Liver (tissue), 9 donors: ENCODE measurements around the gene ENPP7. TPM values are rescaled to one million over a fixed set of nuclear protein-coding genes. Genes with fewer than 3 reads are reported as not detected.

Experiments
- DNase-seq: peaks from one replicate; pipeline ENCODE4 v3.0.0-alpha.2; 2017; ENCODE audit warnings: low spot score
- H3K27ac ChIP-seq, 2 donors: one replicate each; pipeline ENCODE4 v1.7.0; 2013; ENCODE audit warnings: inconsistent platforms in 2 of 2, low read length in 2 of 2, control low read depth in 1 of 2, low read depth in 1 of 2, mild to moderate bottlenecking in 1 of 2
- H3K27me3 ChIP-seq, 4 donors: one replicate each; pipeline versions ENCODE4 v1.6.1 to v1.7.0; 2013; ENCODE audit warnings: low read length in 3 of 4, inconsistent platforms in 1 of 4, mild to moderate bottlenecking in 1 of 4, moderate library complexity in 1 of 4; ENCODE audit not compliant: control insufficient read depth in 4 of 4, insufficient read depth in 4 of 4
- H3K36me3 ChIP-seq, 4 donors: one replicate each; pipeline versions ENCODE4 v1.6.1 to v1.7.0; 2013; ENCODE audit warnings: low read length in 3 of 4, mild to moderate bottlenecking in 3 of 4, low read depth in 1 of 4, moderate library complexity in 1 of 4; ENCODE audit not compliant: control insufficient read depth in 4 of 4, insufficient read depth in 3 of 4
- H3K4me1 ChIP-seq, 4 donors: one replicate each; pipeline versions ENCODE4 v1.6.1 to v1.7.0; 2013; ENCODE audit warnings: low read length in 3 of 4, mild to moderate bottlenecking in 3 of 4, moderate library complexity in 1 of 4; ENCODE audit not compliant: control insufficient read depth in 4 of 4, insufficient read depth in 4 of 4
- H3K4me3 ChIP-seq, 3 donors: one replicate each; pipeline versions ENCODE4 v1.6.1 to v1.7.0; 2013; ENCODE audit warnings: low read length in 3 of 3, control low read depth in 1 of 3, low read depth in 1 of 3, mild to moderate bottlenecking in 1 of 3
- H3K9ac ChIP-seq, 2 donors: one replicate each; pipeline ENCODE4 v1.7.0; 2013; ENCODE audit warnings: low read length in 2 of 2, mild to moderate bottlenecking in 2 of 2, moderate library complexity in 2 of 2, control low read depth in 1 of 2, low read depth in 1 of 2
- H3K9me3 ChIP-seq, 4 donors: one replicate each; pipeline versions ENCODE4 v1.6.1 to v1.7.0; 2013; ENCODE audit warnings: low read length in 3 of 4; ENCODE audit not compliant: control insufficient read depth in 4 of 4
- CTCF ChIP-seq: fragments of 150-350 bp; IDR thresholded peaks from 2 replicates; pipeline ENCODE4 v1.5.1; 2017; ENCODE audit warnings: improper control_type of control experiment, low read depth, low read length; ENCODE audit not compliant: missing input control
- EGR1 ChIP-seq, 2 donors: IDR thresholded peaks; 2 replicates each; pipeline ENCODE4 v1.6.1; 2016 to 2018; ENCODE audit warnings: antibody characterized with exemption in 2 of 2, low read depth in 2 of 2
- FOXA1 ChIP-seq: IDR thresholded peaks from 2 replicates; pipeline ENCODE4 v1.6.1; 2016; ENCODE audit warnings: antibody characterized with exemption
- FOXA2 ChIP-seq: IDR thresholded peaks from 2 replicates; pipeline ENCODE4 v1.6.1; 2016; ENCODE audit warnings: antibody characterized with exemption
- GABPA ChIP-seq, 2 donors: IDR thresholded peaks in 1 of 2; conservative IDR thresholded peaks in 1 of 2; 2 replicates each; pipeline ENCODE4 v1.6.1; 2016; ENCODE audit warnings: antibody characterized with exemption in 2 of 2, mild to moderate bottlenecking in 1 of 2, moderate library complexity in 1 of 2
- HNF4A ChIP-seq, 2 donors: conservative IDR thresholded peaks; 2 replicates each; pipeline ENCODE4 v1.6.1; 2016; ENCODE audit warnings: antibody characterized with exemption in 2 of 2, mild to moderate bottlenecking in 2 of 2
- HNF4G ChIP-seq: IDR thresholded peaks from 2 replicates; pipeline ENCODE4 v1.6.1; 2016; ENCODE audit warnings: antibody characterized with exemption
- JUND ChIP-seq, 2 donors: IDR thresholded peaks; 2 replicates each; pipeline ENCODE4 v1.6.1; 2016; ENCODE audit warnings: antibody characterized with exemption in 2 of 2
- NR2F2 ChIP-seq: IDR thresholded peaks from 2 replicates; pipeline ENCODE4 v1.6.1; 2016; ENCODE audit warnings: antibody characterized with exemption
- RAD21 ChIP-seq, 2 donors: IDR thresholded peaks; 2 replicates each; pipeline ENCODE4 v1.6.1; 2016; ENCODE audit warnings: antibody characterized with exemption in 2 of 2, mild to moderate bottlenecking in 2 of 2
- REST ChIP-seq: IDR thresholded peaks from 2 replicates; pipeline ENCODE4 v1.6.1; 2016; ENCODE audit warnings: antibody characterized with exemption, mild to moderate bottlenecking
- RXRA ChIP-seq, 2 donors: IDR thresholded peaks; 2 replicates each; pipeline ENCODE4 v1.6.1; 2017 to 2018; ENCODE audit warnings: antibody characterized with exemption in 2 of 2, mild to moderate bottlenecking in 1 of 2
- SP1 ChIP-seq: IDR thresholded peaks from 2 replicates; pipeline ENCODE4 v1.6.1; 2018; ENCODE audit warnings: antibody characterized with exemption, mild to moderate bottlenecking
- TAF1 ChIP-seq: conservative IDR thresholded peaks from 2 replicates; pipeline ENCODE4 v1.6.1; 2016; ENCODE audit warnings: antibody characterized with exemption, mild to moderate bottlenecking
- YY1 ChIP-seq: IDR thresholded peaks from 2 replicates; pipeline ENCODE4 v1.6.1; 2016; ENCODE audit warnings: antibody characterized with exemption, mild to moderate bottlenecking
- WGBS: extraction: QIAGEN DNeasy Blood & Tissue Kit; methylation state at CpG from one replicate; pipeline ENCODE4 v1.1.7; 2013; 5-methylcytosine and 5-hydroxymethylcytosine counted together
- polyA plus RNA-seq, 2 donors: library from polyadenylated mRNA; stranded (reverse) in 1 of 2; unstranded in 1 of 2; fragments of 200-250 nt in 1 of 2; fragments of >200 nt in 1 of 2; fragmentation: Nextera tagmentation in 1 of 2; extraction: Ambion mirVana in 1 of 2; gene quantifications; one replicate each; pipeline versions ENCODE4 v1.2.1 to v1.2.3, GENCODE V29; 2013 to 2015
- total RNA-seq, 2 donors: library from RNA; depleted of rRNA; stranded (reverse); fragments of >200 nt; gene quantifications; one replicate each; pipeline ENCODE4 v1.2.3, GENCODE V29; 2014
- TF ChIP-seq, protein P1 (sequence below): IDR thresholded peaks from 2 replicates; pipeline ENCODE4 v1.6.1; 2016; ENCODE audit warnings: antibody characterized with exemption
- donor health status: healthy.
- donor health status: healthy.
- donor health status: healthy.
- donor health status: healthy.
- donor health status: healthy.

ENPP7 gene
- total and polyA plus RNA-seq, 4 donors = 1.7 to 12.0 (median 3.9) TPM

DNA sequence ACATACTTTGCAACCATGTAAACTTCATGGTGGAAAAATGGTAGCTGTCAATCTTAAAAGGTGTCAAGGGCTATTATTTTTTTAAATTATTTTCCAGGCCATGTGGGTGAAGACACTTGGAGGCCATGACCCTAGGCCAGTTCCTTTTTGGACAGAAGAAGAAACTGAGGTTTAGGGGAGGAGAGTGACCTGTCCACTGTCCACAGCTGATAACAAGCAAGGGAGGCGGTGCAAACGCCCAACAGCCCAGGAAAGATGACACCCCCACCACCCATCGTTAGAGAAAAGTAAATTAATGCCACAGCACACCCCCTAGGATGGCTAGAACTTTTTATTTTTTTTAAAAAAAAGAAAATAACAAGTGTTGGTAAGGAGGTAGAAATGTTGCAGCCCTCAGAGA, 19.2 kb downstream of the ENPP7 start:
- no peak for TF ChIP-seq CTCF
- TF ChIP-seq SP1 = no peak
- no peak for TF ChIP-seq HNF4A (conservative IDR thresholded peaks at IDR 0.05)
- no peak for TF ChIP-seq FOXA1
- TF ChIP-seq FOXA2 = no peak
- no peak for TF ChIP-seq YY1
- no peak for TF ChIP-seq EGR1 (IDR thresholded peaks at IDR 0.05; ENCODE audit: low read depth in 2 of 2)
- no peak for TF ChIP-seq RAD21 (IDR thresholded peaks at IDR 0.05)
- no peak for TF ChIP-seq HNF4G
- 45% methylated on average over 3 of the region's 3 CpGs for WGBS
- Histone ChIP-seq H3K9ac (no peak overlapping the region), H3K27ac (no peak overlapping the region), H3K4me1 (peaks cover 0 to 7% (median 3%) of the 10 kb centered on the region in 4 donors), H3K9me3 (no peaks in the 10 kb centered on the region), H3K36me3 (peaks cover 0 to 1% (median 0%) of the 10 kb centered on the region in 4 donors), H3K4me3 (no peak overlapping the region), H3K27me3 (peaks cover 0 to 8% (median 5%) of the 10 kb centered on the region in 4 donors)
- DNase-seq = no peak

- H3K4me3 ChIP-seq = no peak overlapping the region
- H3K4me1 ChIP-seq = peaks cover 0 to 7% (median 2%) of the 10 kb centered on the region in 4 donors
- WGBS = 76% methylated on average over 13 of the region's 13 CpGs
- DNase-seq = no peak
- no peak for TF ChIP-seq RXRA (IDR thresholded peaks at IDR 0.05)
- no peak for TF ChIP-seq FOXA2
- no peak for TF ChIP-seq HNF4A (conservative IDR thresholded peaks at IDR 0.05)
- peaks cover 0 to 8% (median 5%) of the 10 kb centered on the region in 4 donors for H3K27me3 ChIP-seq
- no peak overlapping the region for H3K9ac ChIP-seq
- H3K27ac ChIP-seq = no peak overlapping the region
- H3K36me3 ChIP-seq = peaks cover 0 to 1% (median 0%) of the 10 kb centered on the region in 4 donors
- H3K9me3 ChIP-seq = no peaks in the 10 kb centered on the region
Observed at GRCh38 chr17:79750650-79751545, 20.2 kb downstream of the ENPP7 start.

DNA sequence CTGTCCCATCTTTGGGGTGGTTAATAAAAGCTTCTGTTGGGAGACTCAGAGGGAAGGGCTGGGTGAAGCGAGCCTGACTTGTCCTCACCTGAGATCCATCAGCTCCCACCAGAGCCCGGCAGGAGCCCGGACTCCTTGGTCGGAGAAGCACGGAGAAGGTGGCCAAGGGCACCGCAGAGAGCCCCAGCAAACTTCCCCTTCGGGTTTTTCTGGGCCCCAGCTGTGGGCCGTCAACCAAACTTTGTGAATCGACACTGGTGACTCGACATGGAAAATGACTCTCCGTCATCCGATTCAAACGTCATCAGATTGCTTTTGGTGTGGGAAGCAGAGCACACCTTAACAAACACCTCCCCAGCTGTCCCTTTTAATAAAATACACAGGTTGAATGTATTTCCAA, 21.4 kb downstream of the ENPP7 start:
- DNase-seq = no peak
- Histone ChIP-seq H3K27ac (no peak overlapping the region), H3K4me1 (peaks cover 0 to 4% (median 2%) of the 10 kb centered on the region in 4 donors), H3K36me3 (peaks cover 0 to 1% (median 0%) of the 10 kb centered on the region in 4 donors), H3K4me3 (no peak overlapping the region), H3K9ac (no peak overlapping the region), H3K27me3 (peaks cover 0 to 8% (median 2%) of the 10 kb centered on the region in 4 donors), H3K9me3 (no peaks in the 10 kb centered on the region)
- TF ChIP-seq GABPA (IDR thresholded peaks at IDR 0.05 in 1 of 2, conservative IDR thresholded peaks at IDR 0.05 in 1 of 2) = no peak
- TF ChIP-seq CTCF = no peak
- TF ChIP-seq NR2F2 = no peak
- no peak for TF ChIP-seq TAF1
- no peak for TF ChIP-seq REST
- TF ChIP-seq RXRA (IDR thresholded peaks at IDR 0.05) = no peak
- no peak for TF ChIP-seq RAD21 (IDR thresholded peaks at IDR 0.05)
- TF ChIP-seq FOXA1 = no peak
- no peak for TF ChIP-seq YY1
- TF ChIP-seq, protein P1, sequence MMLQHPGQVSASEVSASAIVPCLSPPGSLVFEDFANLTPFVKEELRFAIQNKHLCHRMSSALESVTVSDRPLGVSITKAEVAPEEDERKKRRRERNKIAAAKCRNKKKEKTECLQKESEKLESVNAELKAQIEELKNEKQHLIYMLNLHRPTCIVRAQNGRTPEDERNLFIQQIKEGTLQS = no peak
- TF ChIP-seq HNF4G = no peak
- TF ChIP-seq JUND (IDR thresholded peaks at IDR 0.05) = no peak
- 67% methylated on average over 13 of the region's 13 CpGs for WGBS
